IMR-90 (cell line): ENCODE results near the gene THSD7B. TPM values are rescaled to one million over a fixed set of nuclear protein-coding genes. Genes with fewer than 3 reads are reported as not detected.

Experiments used
- ATAC-seq: fragments of 200-7000 bp; cut with Tn5 transposase; 2 replicates; pipeline ENCODE4 v1.9.1; 2020; ENCODE audit warnings: low read depth, mild to moderate bottlenecking, moderate library complexity
- BruUV-seq: library from RNA; stranded (reverse); fragments of 400-500 nt; replicated peaks from 2 replicates; lab custom pipeline; 2021; lab: Mats Ljungman, UMichigan
- CTCF ChIA-PET: fragments of 300-600 bp; formaldehyde crosslinking; extraction: SDS; loops from one replicate; lab custom pipeline; 2021; ENCODE audit warnings: antibody characterized with exemption; lab: Yijun Ruan, JAX
- POLR2A ChIA-PET: fragments of 300-600 bp; sonication (Branson Sonifier 250); formaldehyde crosslinking; loops from one replicate; lab custom pipeline; 2022; ENCODE audit warnings: antibody characterized with exemption; ENCODE audit not compliant: unreplicated experiment; lab: Charles Lee
- DNase-seq: peaks from one replicate; pipeline ENCODE4 v3.0.0; 2013
- H2AFZ ChIP-seq: replicated peaks from 2 replicates; pipeline ENCODE3; 2013; ENCODE audit warnings: low read length, mild to moderate bottlenecking; ENCODE audit not compliant: poor library complexity
- H2AK5ac ChIP-seq: 2 replicates; pipeline ENCODE4 v1.6.1; 2013; ENCODE audit warnings: low read depth, low read length, inconsistent platforms
- H2AK9ac ChIP-seq: replicated peaks from 2 replicates; pipeline ENCODE3; 2013; ENCODE audit warnings: mild to moderate bottlenecking, low read depth, low read length, moderate library complexity; ENCODE audit not compliant: poor library complexity
- H2BK120ac ChIP-seq: 2 replicates; pipeline ENCODE4 v1.6.1; 2013; ENCODE audit warnings: low read depth, low read length, inconsistent platforms
- H2BK15ac ChIP-seq: 3 replicates; pipeline ENCODE4 v1.6.1; 2013; ENCODE audit warnings: low read depth, low read length, inconsistent platforms
- H2BK20ac ChIP-seq: 2 replicates; pipeline ENCODE4 v1.6.1; 2013; ENCODE audit warnings: low read depth, mild to moderate bottlenecking, inconsistent platforms, low read length, moderate library complexity
- H2BK5ac ChIP-seq: 2 replicates; pipeline ENCODE4 v1.6.1; 2013; ENCODE audit warnings: mild to moderate bottlenecking, low read depth, low read length, inconsistent platforms; ENCODE audit not compliant: poor library complexity, severe bottlenecking
- H3K14ac ChIP-seq: replicated peaks from 2 replicates; pipeline ENCODE4 v1.6.1; 2013; ENCODE audit warnings: low read depth, low read length, inconsistent platforms
- H3K18ac ChIP-seq: 2 replicates; pipeline ENCODE4 v1.6.1; 2013; ENCODE audit warnings: low read depth, low read length, control low read depth
- H3K23ac ChIP-seq: 2 replicates; pipeline ENCODE4 v1.6.1; 2013; ENCODE audit warnings: low read depth, low read length, inconsistent platforms
- H3K27ac ChIP-seq: 2 replicates; pipeline ENCODE4 v1.5.1; 2013; ENCODE audit warnings: mild to moderate bottlenecking, control low read depth, low read length; ENCODE audit not compliant: insufficient read depth
- H3K27me3 ChIP-seq: 2 replicates; pipeline ENCODE4 v1.6.1; 2013; ENCODE audit warnings: low read length; ENCODE audit not compliant: control insufficient read depth, insufficient read depth
- H3K36me3 ChIP-seq: 2 replicates; pipeline ENCODE4 v1.6.1; 2013; ENCODE audit warnings: low read length, mixed read lengths; ENCODE audit not compliant: control insufficient read depth, insufficient read depth
- H3K4ac ChIP-seq: 2 replicates; pipeline ENCODE4 v1.6.1; 2013; ENCODE audit warnings: low read depth, low read length, inconsistent platforms
- H3K4me1 ChIP-seq: 2 replicates; pipeline ENCODE4 v1.6.1; 2013; ENCODE audit warnings: low read length, mixed read lengths; ENCODE audit not compliant: control insufficient read depth, insufficient read depth
- H3K4me2 ChIP-seq: 2 replicates; pipeline ENCODE4 v1.6.1; 2013; ENCODE audit warnings: low read depth, mild to moderate bottlenecking, control low read depth, low read length, moderate library complexity
- H3K4me3 ChIP-seq: 2 replicates; pipeline ENCODE4 v1.5.1; 2013; ENCODE audit warnings: low read depth, mild to moderate bottlenecking, control low read depth, low read length, moderate library complexity; ENCODE audit not compliant: insufficient read depth
- H3K56ac ChIP-seq: 2 replicates; pipeline ENCODE4 v1.6.1; 2013; ENCODE audit warnings: low read length, inconsistent platforms; ENCODE audit not compliant: insufficient read depth; ENCODE audit errors: extremely low read depth
- H3K79me1 ChIP-seq, 2 experiments: 2 replicates each; pipeline ENCODE4 v1.6.1; 2013; ENCODE audit warnings: low read length in 2 of 2, inconsistent platforms in 1 of 2, low read depth in 1 of 2
- H3K9ac ChIP-seq: 2 replicates; pipeline ENCODE4 v1.6.1; 2013; ENCODE audit warnings: low read depth, low read length, control low read depth
- H3K9me1 ChIP-seq: 2 replicates; pipeline ENCODE4 v1.6.1; 2013; ENCODE audit warnings: low read length, inconsistent platforms; ENCODE audit not compliant: insufficient read depth
- H3K9me3 ChIP-seq: 2 replicates; pipeline ENCODE4 v1.6.1; 2013; ENCODE audit warnings: low read length; ENCODE audit not compliant: control insufficient read depth, insufficient read depth
- H4K20me1 ChIP-seq: 2 replicates; pipeline ENCODE4 v1.6.1; 2013; ENCODE audit warnings: low read length, inconsistent platforms; ENCODE audit not compliant: insufficient read depth
- H4K5ac ChIP-seq: 2 replicates; pipeline ENCODE4 v1.6.1; 2013; ENCODE audit warnings: mild to moderate bottlenecking, low read depth, low read length, control low read depth
- H4K8ac ChIP-seq, 2 experiments: 2 replicates each; pipeline ENCODE4 v1.6.1; 2013; ENCODE audit warnings: low read depth in 2 of 2, low read length in 2 of 2, control low read depth in 1 of 2, inconsistent platforms in 1 of 2
- H4K91ac ChIP-seq: 2 replicates; pipeline ENCODE4 v1.6.1; 2013; ENCODE audit warnings: low read depth, low read length, inconsistent platforms; ENCODE audit not compliant: insufficient read depth
- BHLHE40 ChIP-seq: fragments of 150-350 bp; IDR thresholded peaks from 2 replicates; pipeline ENCODE4 v1.6.1; 2016; ENCODE audit warnings: mild to moderate bottlenecking, low read depth, low read length
- CEBPB ChIP-seq: IDR thresholded peaks from 2 replicates; pipeline ENCODE4 v1.6.1; 2012; ENCODE audit warnings: low read depth, low read length, improper control_type of control experiment
- CHD1 ChIP-seq: IDR thresholded peaks from 2 replicates; pipeline ENCODE4 v1.6.1; 2012; ENCODE audit warnings: low read depth, low read length, improper control_type of control experiment
- ELK1 ChIP-seq: fragments of 150-350 bp; IDR thresholded peaks from 2 replicates; pipeline ENCODE4 v1.6.1; 2016; ENCODE audit warnings: low read depth, mild to moderate bottlenecking, low read length, moderate library complexity, borderline replicate concordance
- FOS ChIP-seq: fragments of 150-350 bp; IDR thresholded peaks from 2 replicates; pipeline ENCODE4 v1.6.1; 2016; ENCODE audit warnings: low read depth, low read length
- MAFK ChIP-seq: IDR thresholded peaks from 2 replicates; pipeline ENCODE4 v1.6.1; 2012; ENCODE audit warnings: low read depth, low read length, improper control_type of control experiment
- MAZ ChIP-seq: IDR thresholded peaks from 2 replicates; pipeline ENCODE4 v1.6.1; 2012; ENCODE audit warnings: low read depth, mild to moderate bottlenecking, low read length, improper control_type of control experiment, moderate library complexity, borderline replicate concordance
- MXI1 ChIP-seq: IDR thresholded peaks from 2 replicates; pipeline ENCODE4 v1.6.1; 2012; ENCODE audit warnings: low read depth, mild to moderate bottlenecking, low read length, moderate library complexity, borderline replicate concordance
- NFE2L2 ChIP-seq: fragments of 150-350 bp; IDR thresholded peaks from 2 replicates; pipeline ENCODE4 v1.6.1; 2016; ENCODE audit warnings: low read depth, mild to moderate bottlenecking, low read length
- POLR2A ChIP-seq: IDR thresholded peaks from 2 replicates; pipeline ENCODE4 v1.6.1; 2012; ENCODE audit warnings: mild to moderate bottlenecking, low read depth, low read length
- RCOR1 ChIP-seq: IDR thresholded peaks from 2 replicates; pipeline ENCODE4 v1.6.1; 2012; ENCODE audit warnings: mild to moderate bottlenecking, low read length, improper control_type of control experiment; ENCODE audit not compliant: insufficient replicate concordance
- RFX5 ChIP-seq: IDR thresholded peaks from 2 replicates; pipeline ENCODE4 v1.8.0; 2012; ENCODE audit warnings: low read depth, mild to moderate bottlenecking, low read length, moderate library complexity
- SMC3 ChIP-seq: fragments of 150-350 bp; IDR thresholded peaks from 2 replicates; pipeline ENCODE4 v1.6.1; 2016; ENCODE audit warnings: low read depth, mild to moderate bottlenecking, antibody characterized with exemption, low read length, moderate library complexity
- WGBS, 2 experiments: methylation state at CpG; one replicate each; pipeline versions ENCODE4 v1.1.5 to v1.1.7; 2013; ENCODE audit warnings: missing lambda C conversion rate in 2 of 2; ENCODE audit not compliant: insufficient read length in 1 of 2; ENCODE audit errors: extremely low coverage in 2 of 2; 5-methylcytosine and 5-hydroxymethylcytosine counted together
- dilution Hi-C: fragments of 300-500 bp; cut with HindIII; formaldehyde crosslinking; loops from one replicate; pipeline ENCODE4 v1.14.3; 2018; ENCODE audit warnings: low sequenced_read_pairs; ENCODE audit not compliant: unreplicated experiment
- in situ Hi-C: fragments of 300-500 bp; cut with MboI; formaldehyde crosslinking; loops from 3 replicates; pipeline ENCODE4 v1.14.3; 2019; ENCODE audit warnings: low sequenced_read_pairs, inconsistent platforms, mixed read lengths
- intact Hi-C: fragments of 100-400 bp; cut with micrococcal nuclease; formaldehyde crosslinking; loops from 2 replicates; pipeline ENCODE4 v1.10.0; 2022
- polyA plus RNA-seq, 3 experiments: library from polyadenylated mRNA; depleted of rRNA; stranded (reverse); fragments of >200 nt; gene quantifications; 2 replicates each; pipeline ENCODE4 v1.2.3, GENCODE V29; 2012; ENCODE audit warnings: low replicate concordance in 1 of 3
- total RNA-seq: library from RNA; depleted of rRNA; stranded (reverse); fragments of >200 nt; gene quantifications from 2 replicates; pipeline ENCODE4 v1.2.3, GENCODE V29; 2012

THSD7B gene
- total and polyA plus RNA-seq, 2 of the 4 experiments (the other 2 are of a cell fraction): not detected

GRCh38 chr2:137221797-137222492, 456.6 kb downstream of the THSD7B start:
- Histone ChIP-seq H3K56ac (no peak overlapping the region), H2BK20ac (no peak overlapping the region), H2BK120ac (no peak overlapping the region), H4K20me1 (no peaks in the 10 kb centered on the region), H3K4me2 (no peak overlapping the region), H2AK5ac (no peak overlapping the region), H4K5ac (no peak overlapping the region), H3K4ac (no peak overlapping the region), H3K4me3 (no peak overlapping the region), H4K8ac (no peak overlapping the region), H3K27me3 (no peaks in the 10 kb centered on the region), H3K9me3 (peaks cover 3% of the 10 kb centered on the region; the same call in 1 of the 2 replicates), H3K27ac (no peak overlapping the region), H3K9ac (no peak overlapping the region), H3K18ac (no peak overlapping the region), H3K36me3 (no peaks in the 10 kb centered on the region), H3K9me1 (no peaks in the 10 kb centered on the region), H3K14ac (no peak overlapping the region), H3K79me1 (no peaks in the 10 kb centered on the region), H3K4me1 (no peaks in the 10 kb centered on the region), H2AFZ (no peak overlapping the region), H2BK15ac (no peak overlapping the region), H4K91ac (no peak overlapping the region), H2AK9ac (no peak overlapping the region), H2BK5ac (no peak overlapping the region), H3K23ac (no peak overlapping the region)
- dilution Hi-C loops (no loop called here), in situ Hi-C loops (no loop called here), intact Hi-C loops (no loop called here)
- TF ChIP-seq CHD1: no peak
- TF ChIP-seq RCOR1: no peak
- TF ChIP-seq POLR2A: no peak
- no peak for TF ChIP-seq MXI1
- TF ChIP-seq CEBPB: no peak
- no peak for TF ChIP-seq MAFK
- no peak for TF ChIP-seq MAZ
- TF ChIP-seq NFE2L2: no peak
- TF ChIP-seq RFX5: no peak
- no peak for TF ChIP-seq ELK1
- TF ChIP-seq SMC3: no peak
- TF ChIP-seq BHLHE40: no peak
- TF ChIP-seq FOS: no peak
- WGBS, 2 experiments: 50% methylated on average over 1 of the region's 2 CpGs; no CpG with 5 or more reads in 1 of the 2 experiments
- BruUV-seq: no TSS peak
- no peak for ATAC-seq
- POLR2A ChIA-PET: no interaction called here
- no peak for DNase-seq
- CTCF ChIA-PET: no interaction called here
